ENCODE measurements around the gene PARVB.

The PARVB gene

DNA sequence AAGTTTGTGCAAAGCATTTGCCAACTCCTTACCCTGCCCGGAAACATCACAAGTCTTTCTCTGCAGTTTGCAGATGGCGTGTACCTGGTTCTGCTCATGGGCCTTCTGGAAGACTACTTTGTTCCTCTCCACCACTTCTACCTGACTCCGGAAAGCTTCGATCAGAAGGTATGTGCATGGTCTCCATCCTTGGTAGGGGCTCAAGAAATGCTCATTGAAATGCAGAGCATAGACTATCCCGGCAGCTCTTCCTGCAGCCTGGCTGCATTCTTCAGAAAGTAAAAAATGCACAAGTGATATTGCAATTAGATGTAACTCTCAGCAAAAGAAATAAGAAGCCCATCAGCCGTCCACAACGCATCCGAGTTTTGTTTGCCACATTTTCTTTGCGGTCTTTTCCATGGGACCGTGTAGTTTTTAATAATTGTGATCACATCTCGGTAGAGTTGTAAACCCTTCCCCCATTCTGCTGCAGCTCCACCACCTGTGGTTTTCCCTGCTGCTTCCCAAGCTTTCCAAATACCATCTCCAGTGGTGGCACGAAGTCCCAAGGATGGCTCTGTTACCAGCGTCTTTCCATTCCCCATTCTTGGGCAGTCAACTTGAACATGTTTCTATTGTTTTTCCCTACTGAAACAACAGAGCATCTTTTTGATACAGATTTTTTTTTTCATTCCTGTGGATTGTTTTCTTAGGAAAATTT, 134.0 kb downstream of the PARVB start:
- FAIRE-seq (no peak), DNase-seq (ENCODE audit: low spot score) (no peak)

DNA sequence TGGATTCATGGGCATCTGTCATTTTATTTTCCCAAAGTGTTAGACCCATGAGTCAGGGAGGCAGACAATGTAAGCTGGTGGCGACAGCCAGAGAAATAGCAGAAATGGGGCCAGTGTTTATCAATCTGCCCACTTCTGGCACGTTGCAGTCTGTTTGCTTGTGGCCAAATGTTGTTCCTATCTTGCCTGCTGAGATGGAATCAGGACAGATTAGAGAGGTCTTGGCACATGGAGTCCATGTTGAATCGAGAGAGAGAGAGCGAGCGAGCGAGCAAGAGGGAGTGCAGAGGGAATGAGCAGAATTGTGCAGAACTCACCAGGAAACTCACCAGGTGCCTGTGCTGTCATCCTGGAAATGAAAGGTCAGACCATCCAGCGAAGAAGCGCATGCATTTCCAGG, 134.7 kb downstream of the PARVB start:
- FAIRE-seq = no peak
- DNase-seq (ENCODE audit: low spot score) = no peak

- no peak for FAIRE-seq
- no peak for DNase-seq (ENCODE audit: low spot score)
Measured at GRCh38 chr22:44159221-44159620, 135.1 kb downstream of the PARVB start.

DNA sequence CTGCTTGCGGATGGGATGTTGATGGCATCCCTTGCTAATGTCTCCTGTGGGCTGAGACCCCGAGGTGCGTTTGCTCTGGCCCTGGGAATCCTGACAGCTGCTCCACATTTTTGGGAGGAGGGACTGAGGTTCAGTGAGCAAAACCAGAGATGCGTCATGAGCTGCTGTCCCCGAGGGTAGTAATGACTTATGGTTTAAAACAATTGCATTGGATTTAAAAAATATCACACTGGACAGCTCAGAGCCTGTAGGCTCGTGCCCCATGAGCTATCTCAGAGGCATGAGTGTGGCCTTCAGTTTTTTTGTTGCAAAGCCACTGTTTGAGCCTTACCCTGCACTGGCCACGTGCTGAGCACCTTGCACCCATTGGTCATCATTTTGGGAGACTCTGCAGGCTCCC, 135.7 kb downstream of the PARVB start:
- no peak for FAIRE-seq

DNA sequence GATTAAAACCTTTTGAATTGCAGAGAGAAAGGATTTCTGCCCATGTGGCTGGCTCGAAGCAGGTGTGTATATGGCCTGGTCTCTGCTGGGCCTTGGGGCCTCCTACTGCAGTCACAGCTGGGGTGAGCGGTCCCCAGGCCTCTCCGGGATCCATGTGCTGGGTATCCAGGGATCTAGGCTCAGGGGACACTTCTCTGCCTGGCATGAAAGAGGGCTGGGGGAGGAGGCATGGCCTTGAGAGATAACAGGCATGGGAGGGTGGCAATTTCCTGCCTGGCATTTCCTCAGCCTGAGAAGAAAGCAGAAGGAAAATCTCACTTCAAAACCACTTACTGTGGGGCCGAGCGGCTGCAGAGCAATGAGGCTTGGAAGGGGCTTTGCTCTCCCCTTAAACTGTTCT, 136.3 kb downstream of the PARVB start:
- no peak for FAIRE-seq
- DNase-seq (ENCODE audit: low spot score) = no peak

More for the DNA sequence above, 135.7 kb downstream of the PARVB start:
- DNase-seq (ENCODE audit: low spot score) = no peak

GRCh38 chr22:44161673-44162072, 137.6 kb downstream of the PARVB start:
- DNase-seq (ENCODE audit: low spot score) (no peak), FAIRE-seq (no peak)

- FAIRE-seq = no peak
- DNase-seq (ENCODE audit: low spot score) = no peak
Measured at GRCh38 chr22:44162960-44163359, 138.9 kb downstream of the PARVB start.

DNA sequence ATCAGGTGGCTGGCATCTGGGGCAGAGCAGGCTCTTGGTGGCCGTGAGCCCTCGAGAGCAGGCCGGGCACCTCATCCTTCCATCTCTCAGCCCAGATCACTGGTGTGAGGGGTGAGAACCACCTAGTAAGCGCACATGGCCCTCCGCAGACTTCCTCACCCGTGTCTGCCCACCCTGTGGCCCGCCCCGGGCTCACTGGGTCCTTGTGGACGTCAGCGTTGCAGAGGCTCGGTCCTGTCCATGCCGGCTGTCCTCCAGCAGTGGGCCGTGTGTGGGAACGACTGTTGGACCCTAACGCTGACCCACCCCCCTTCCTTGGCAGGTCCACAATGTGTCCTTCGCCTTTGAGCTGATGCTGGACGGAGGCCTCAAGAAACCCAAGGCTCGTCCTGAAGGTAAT, 139.4 kb downstream of the PARVB start:
- FAIRE-seq = no peak
- no peak for DNase-seq (ENCODE audit: low spot score)

- no peak for FAIRE-seq
- no peak for DNase-seq (ENCODE audit: low spot score)
Measured at GRCh38 chr22:44164031-44164430, 139.9 kb downstream of the PARVB start.

DNA sequence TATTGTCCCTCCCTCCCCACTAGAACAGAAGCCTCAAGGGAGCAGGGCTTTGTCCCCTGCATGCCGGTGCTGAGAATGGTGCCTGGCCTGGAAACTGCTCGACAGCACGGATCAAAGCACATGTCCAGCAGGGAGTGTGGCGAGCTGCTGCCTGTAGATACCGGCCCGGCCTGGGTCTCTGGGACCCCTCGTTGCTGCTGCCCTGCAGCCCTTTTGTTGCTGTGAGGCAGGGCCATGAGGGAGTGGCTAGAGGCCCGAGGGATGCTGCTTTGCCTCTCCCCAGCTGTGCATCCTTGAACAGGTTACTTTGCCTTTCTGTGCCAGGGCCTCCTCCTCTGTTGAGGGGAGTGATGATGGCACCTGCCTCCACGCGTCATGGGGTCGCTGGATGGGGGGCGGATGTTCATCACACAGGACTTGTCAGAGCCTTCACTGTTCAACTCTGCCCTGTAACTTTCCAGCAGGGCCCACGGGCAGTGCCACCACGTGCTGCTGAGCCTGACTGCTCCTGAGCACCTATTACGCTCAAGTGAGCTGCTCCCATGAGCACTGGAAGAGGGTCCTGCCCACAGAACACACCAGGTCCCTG, 141.3 kb downstream of the PARVB start:
- FAIRE-seq (no peak), DNase-seq (ENCODE audit: low spot score) (no peak)

DNA sequence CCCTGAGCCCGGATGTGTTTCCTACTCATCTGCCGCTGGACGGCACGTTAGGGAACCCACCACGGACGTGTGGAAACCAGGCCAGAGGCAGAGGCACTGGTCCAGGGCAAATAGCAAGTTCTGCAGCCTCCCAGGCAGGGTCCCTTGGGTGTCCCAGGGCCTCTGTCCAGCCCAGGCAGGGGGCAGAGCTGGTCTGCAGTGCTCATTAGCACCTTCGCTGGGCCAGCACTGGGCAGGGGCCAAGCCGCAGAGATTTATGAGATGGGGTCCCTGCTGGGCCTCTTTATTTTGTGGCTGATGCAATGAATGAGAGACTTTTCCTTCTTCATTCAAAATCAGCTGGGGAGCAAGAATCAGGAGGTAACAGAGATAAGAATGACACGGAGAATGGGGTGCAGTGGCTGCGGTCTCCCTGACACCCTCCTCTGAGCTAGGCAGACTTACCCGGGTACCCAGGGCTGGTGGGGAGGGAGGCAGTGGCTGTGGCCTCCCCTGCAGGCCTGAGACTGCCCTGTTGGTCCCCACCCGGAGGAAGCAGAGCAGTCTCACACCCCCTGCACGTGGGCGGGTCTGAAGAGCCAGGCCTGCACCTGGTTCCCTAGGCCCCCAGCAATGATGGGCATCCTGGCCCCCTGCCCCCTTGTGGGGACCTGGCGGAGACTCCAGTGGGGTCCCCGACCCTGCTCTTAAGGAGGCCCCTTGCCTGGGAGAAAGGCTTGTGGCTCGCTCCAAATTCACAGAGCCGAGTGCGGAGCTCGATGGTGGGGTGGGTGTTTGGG, 142.6 kb downstream of the PARVB start:
- no peak for FAIRE-seq

GRCh38 chr22:44167501-44167900, 143.4 kb downstream of the PARVB start:
- FAIRE-seq (no peak), DNase-seq (ENCODE audit: low spot score) (no peak)

More for the DNA sequence above, 142.6 kb downstream of the PARVB start:
- no peak for DNase-seq (ENCODE audit: low spot score)

- FAIRE-seq (no peak), DNase-seq (ENCODE audit: low spot score) (no peak)
Measured at GRCh38 chr22:44168206-44168605, 144.1 kb downstream of the PARVB start.

GRCh38 chr22:44170470-44170869, 146.4 kb downstream of the PARVB start:
- no peak for DNase-seq (ENCODE audit: low spot score)
- no peak for FAIRE-seq

DNA sequence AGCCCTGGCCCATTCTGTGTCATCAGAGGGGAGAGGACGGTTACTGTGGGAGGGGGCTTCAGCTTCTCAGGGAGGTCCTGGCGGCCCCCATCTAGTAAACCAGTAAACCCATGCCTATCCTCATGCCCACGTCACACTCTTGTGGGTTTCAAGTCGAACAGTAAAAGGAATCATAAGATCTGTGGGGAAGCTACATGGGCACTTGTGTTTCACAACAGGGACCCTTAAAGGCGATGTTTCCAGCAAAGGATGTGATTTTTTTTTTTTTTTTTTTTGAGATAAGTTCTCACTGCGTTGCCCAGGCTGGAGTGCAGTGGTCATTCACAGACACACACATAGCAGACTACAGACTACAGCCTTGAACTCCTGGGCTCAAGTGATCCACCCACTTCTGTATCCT, 147.5 kb downstream of the PARVB start:
- FAIRE-seq (no peak), DNase-seq (ENCODE audit: low spot score) (no peak)

DNA sequence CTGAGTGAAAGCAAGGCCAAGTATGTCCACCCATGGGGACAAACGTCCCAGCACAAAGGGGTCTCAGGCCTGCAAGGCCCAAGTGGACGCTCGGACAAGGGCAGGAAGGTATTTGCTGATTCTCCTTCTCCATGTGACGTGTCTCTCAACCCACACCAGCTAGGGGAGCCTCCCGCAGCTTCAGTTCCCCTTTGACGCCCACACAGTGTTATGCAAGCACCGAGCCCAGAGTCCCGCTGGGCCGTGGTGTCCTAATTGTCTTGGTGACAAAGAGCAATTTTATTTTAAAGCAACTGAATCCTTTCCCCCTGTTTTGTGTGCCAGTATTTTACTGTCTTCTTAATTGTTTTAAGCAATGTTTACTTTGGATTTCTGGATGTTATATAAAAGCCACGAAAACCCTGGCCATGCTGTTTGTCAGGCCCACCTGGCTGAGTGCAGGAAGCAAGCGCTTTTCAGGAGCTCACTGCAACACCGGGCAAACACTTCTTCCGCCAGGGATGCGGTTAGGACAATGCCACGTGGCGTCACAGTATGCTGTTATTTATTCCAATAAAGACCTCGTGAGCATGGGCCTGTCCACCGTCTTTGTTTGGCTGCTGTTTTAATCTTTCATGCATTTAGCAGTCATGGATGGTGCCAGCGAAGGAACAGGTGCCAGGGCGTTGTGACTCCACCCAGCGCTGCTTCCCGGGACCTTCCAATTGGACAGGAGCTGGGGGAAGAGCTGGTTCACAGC, 148.4 kb downstream of the PARVB start:
- DNase-seq (ENCODE audit: low spot score) (no peak), FAIRE-seq (no peak)

- DNase-seq (ENCODE audit: low spot score) (no peak), FAIRE-seq (no peak)
Measured at GRCh38 chr22:44173154-44173553, 149.1 kb downstream of the PARVB start.

- DNase-seq (ENCODE audit: low spot score) = no peak
- no peak for FAIRE-seq
Measured at GRCh38 chr22:44175676-44176075, 151.6 kb downstream of the PARVB start.

- DNase-seq (ENCODE audit: low spot score) (no peak), FAIRE-seq (no peak)
Measured at GRCh38 chr22:44179196-44179988, 155.3 kb downstream of the PARVB start.

GRCh38 chr22:44179989-44180705, 156.0 kb downstream of the PARVB start:
- FAIRE-seq (no peak), DNase-seq (ENCODE audit: low spot score) (no peak)

DNA sequence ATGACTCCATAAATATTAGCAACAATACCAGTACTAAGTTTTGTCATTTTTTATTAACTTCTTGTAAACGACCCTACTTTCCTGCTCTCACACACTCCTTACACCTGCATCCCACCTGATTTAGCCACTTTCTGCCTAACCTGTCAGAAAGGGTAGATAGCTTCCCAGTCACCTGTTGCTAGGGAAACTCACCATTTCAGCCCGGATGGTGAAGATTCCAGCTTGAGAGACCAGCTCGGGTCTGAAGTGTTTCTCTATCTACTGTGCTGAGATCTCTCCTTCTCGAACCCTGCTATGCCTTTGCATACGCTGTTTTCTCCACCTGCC, 156.6 kb downstream of the PARVB start, which contains the start of gene PARVG:
Gene PARVG (plus strand): TSS at position 220 of the 327 bp plus-strand sequence. CDS start 2,405 bp downstream, outside the sequence.
- DNase-seq (ENCODE audit: low spot score) = no peak
- no peak for FAIRE-seq

Data from RCC 7860 (cell line).